GM23338 (cell line): ENCODE data around the gene TBX3. TPM values are rescaled to one million over a fixed set of nuclear protein-coding genes. Genes with fewer than 3 reads are reported as not detected.

Source experiments
- ATAC-seq: fragments of 200-7000 bp; cut with Tn5 transposase; 3 replicates; pipeline ENCODE4 v1.9.1; 2020
- DNase-seq: peaks from one replicate; pipeline ENCODE4 v3.0.0-alpha.2; 2015; ENCODE audit warnings: low spot score
- H2AFZ ChIP-seq: fragments of 200-600 bp; sonication (generic); 2 replicates; pipeline ENCODE4 v1.8.0; 2016; ENCODE audit warnings: antibody characterized with exemption, mild to moderate bottlenecking, moderate library complexity
- H3F3A ChIP-seq: fragments of 200-600 bp; sonication (generic); replicated peaks from 2 replicates; pipeline ENCODE4 v1.8.0; 2017; ENCODE audit warnings: antibody characterized with exemption, mixed run types, low read depth
- H3K27ac ChIP-seq: fragments of 200-600 bp; sonication (generic); 2 replicates; pipeline ENCODE4 v1.6.1; 2016; ENCODE audit warnings: low read depth
- H3K27me3 ChIP-seq: fragments of 200-600 bp; sonication (generic); 2 replicates; pipeline ENCODE4 v1.8.0; 2016; ENCODE audit warnings: mild to moderate bottlenecking, mixed run types, moderate library complexity; ENCODE audit not compliant: insufficient read depth
- H3K36me3 ChIP-seq: fragments of 200-600 bp; sonication (generic); 2 replicates; pipeline ENCODE4 v1.8.0; 2016; ENCODE audit warnings: mild to moderate bottlenecking; ENCODE audit not compliant: insufficient read depth
- H3K4me1 ChIP-seq: fragments of 200-600 bp; sonication (generic); 2 replicates; pipeline ENCODE4 v1.8.0; 2016; ENCODE audit warnings: mild to moderate bottlenecking, moderate library complexity; ENCODE audit not compliant: insufficient read depth
- H3K4me2 ChIP-seq: fragments of 200-600 bp; sonication (generic); 2 replicates; pipeline ENCODE4 v1.7.1; 2017; ENCODE audit warnings: mixed run types
- H3K4me3 ChIP-seq: fragments of 200-600 bp; sonication (generic); 2 replicates; pipeline ENCODE4 v1.6.1; 2016; ENCODE audit warnings: mixed run types
- H3K79me2 ChIP-seq: fragments of 200-600 bp; sonication (generic); replicated peaks from 2 replicates; pipeline ENCODE4 v1.8.0; 2017; ENCODE audit warnings: mild to moderate bottlenecking; ENCODE audit not compliant: insufficient read depth
- H3K9me2 ChIP-seq: fragments of 200-600 bp; sonication (generic); 2 replicates; pipeline ENCODE4 v1.8.0; 2017; ENCODE audit not compliant: insufficient read depth
- H4K20me1 ChIP-seq: fragments of 200-600 bp; sonication (generic); replicated peaks from 2 replicates; pipeline ENCODE4 v1.8.0; 2017; ENCODE audit warnings: mild to moderate bottlenecking; ENCODE audit not compliant: insufficient read depth
- H3K27ac Mint-ChIP-seq: 2 replicates; pipeline ENCODE4 v1.8.0; 2020; ENCODE audit warnings: inconsistent platforms, mild to moderate bottlenecking, moderate library complexity, mixed read lengths
- H3K27me3 Mint-ChIP-seq: 3 replicates; pipeline ENCODE4 v1.8.0; 2022; ENCODE audit warnings: low read depth, mild to moderate bottlenecking, moderate library complexity, mixed read lengths, inconsistent platforms; ENCODE audit not compliant: insufficient read depth, poor library complexity
- H3K36me3 Mint-ChIP-seq: 3 replicates; pipeline ENCODE4 v1.8.0; 2021; ENCODE audit warnings: low read depth, mild to moderate bottlenecking, inconsistent platforms, moderate library complexity, mixed read lengths
- H3K4me1 Mint-ChIP-seq: 3 replicates; pipeline ENCODE4 v1.8.0; 2020; ENCODE audit warnings: mild to moderate bottlenecking, inconsistent platforms, mixed read lengths
- H3K4me3 Mint-ChIP-seq: 3 replicates; pipeline ENCODE4 v1.8.0; 2021; ENCODE audit warnings: moderate library complexity, mild to moderate bottlenecking, inconsistent platforms, mixed read lengths
- H3K9me3 Mint-ChIP-seq: 3 replicates; pipeline ENCODE4 v1.8.0; 2020; ENCODE audit warnings: moderate library complexity, mild to moderate bottlenecking, inconsistent platforms, mixed read lengths
- CREB1 ChIP-seq: fragments of 250-450 bp; sonication (Bioruptor Pico); IDR thresholded peaks from 2 replicates; pipeline ENCODE4 v1.5.0; 2020; ENCODE audit warnings: low read depth, mild to moderate bottlenecking, moderate library complexity
- CTCF ChIP-seq, 2 experiments: fragments of 200-600 bp in 1 of 2; sonication (generic) in 1 of 2; conservative IDR thresholded peaks; 2 replicates each; pipeline versions ENCODE4 v1.5.1 to v1.6.1; 2016 to 2017; ENCODE audit warnings: antibody characterized with exemption in 2 of 2, low read depth in 2 of 2, mild to moderate bottlenecking in 2 of 2, moderate library complexity in 1 of 2
- ETS1 ChIP-seq: IDR thresholded peaks from 2 replicates; pipeline ENCODE4 v1.6.1; 2016; ENCODE audit warnings: antibody characterized with exemption
- EZH2 ChIP-seq: fragments of 200-600 bp; sonication (generic); IDR thresholded peaks from one replicate; pipeline ENCODE4 v1.8.0; 2017; ENCODE audit warnings: antibody characterized with exemption, mild to moderate bottlenecking, low read depth; ENCODE audit not compliant: unreplicated experiment
- EZH2phosphoT487 ChIP-seq: fragments of 200-600 bp; sonication (generic); IDR thresholded peaks from one replicate; pipeline ENCODE4 v1.8.1; 2018; ENCODE audit warnings: antibody characterized with exemption; ENCODE audit not compliant: unreplicated experiment
- JUNB ChIP-seq: IDR thresholded peaks from one replicate; pipeline ENCODE4 v1.6.1; 2016; ENCODE audit warnings: antibody characterized with exemption; ENCODE audit not compliant: unreplicated experiment
- POLR2AphosphoS5 ChIP-seq: IDR thresholded peaks from 2 replicates; pipeline ENCODE4 v1.6.1; 2016; ENCODE audit warnings: antibody characterized with exemption, low read depth
- STAT1 ChIP-seq: IDR thresholded peaks from one replicate; pipeline ENCODE4 v1.6.1; 2016; ENCODE audit warnings: antibody characterized with exemption; ENCODE audit not compliant: unreplicated experiment
- ZNF114 ChIP-seq: fragments of 250-450 bp; sonication (Bioruptor Pico); IDR thresholded peaks from 2 replicates; pipeline ENCODE4 v1.5.0; 2020; ENCODE audit warnings: mild to moderate bottlenecking, moderate library complexity
- ZNF331 ChIP-seq: fragments of 250-450 bp; sonication (Bioruptor Pico); IDR thresholded peaks from 2 replicates; pipeline ENCODE4 v1.5.0; 2020; ENCODE audit warnings: low read depth, mild to moderate bottlenecking, moderate library complexity
- ZNF462 ChIP-seq: fragments of 250-450 bp; sonication (Bioruptor Pico); IDR thresholded peaks from 2 replicates; pipeline ENCODE4 v1.5.0; 2020; ENCODE audit warnings: mild to moderate bottlenecking, moderate library complexity
- polyA plus RNA-seq: library from polyadenylated mRNA; unstranded; fragments of >200 nt; fragmentation: Nextera tagmentation; extraction: Ambion mirVana; gene quantifications from 2 replicates; pipeline ENCODE4 v1.2.1, GENCODE V29; 2016
- total RNA-seq: library from RNA; depleted of rRNA; stranded (reverse); fragments of >200 nt; shearing (Covaris generic); gene quantifications from 2 replicates; pipeline ENCODE4 v1.2.3, GENCODE V29; 2014

TBX3 gene
- total and polyA plus RNA-seq, 2 experiments from 2014 or later: 0.18 to 0.24 TPM

GRCh38 chr12:114667669-114668150 is 16.3 kb downstream of the TBX3 start:
- H3K36me3 Mint-ChIP-seq: no peaks in the 10 kb centered on the region
- no peak for ATAC-seq
- peak overlapping the region; percentile 85 for H3K4me2 ChIP-seq
- H4K20me1 ChIP-seq: peaks cover 15% of the 10 kb centered on the region
- H3K9me2 ChIP-seq: no peaks in the 10 kb centered on the region
- H2AFZ ChIP-seq: no peak overlapping the region; the same call in 1 of the 2 replicates
- no peaks in the 10 kb centered on the region for H3K36me3 ChIP-seq
- H3K27me3 Mint-ChIP-seq: peaks cover 94% of the 10 kb centered on the region
- H3K4me3 Mint-ChIP-seq: peak overlapping the region; percentile 65
- H3K4me3 ChIP-seq: peak overlapping the region; percentile 53
- no peak for DNase-seq
- peaks cover 60% of the 10 kb centered on the region for H3K4me1 Mint-ChIP-seq
- no peaks in the 10 kb centered on the region for H3K9me3 Mint-ChIP-seq
- H3K79me2 ChIP-seq: no peaks in the 10 kb centered on the region
- H3K27ac Mint-ChIP-seq: no peak overlapping the region
- H3K27me3 ChIP-seq: peaks cover 95% of the 10 kb centered on the region
- peak; percentile 53 for TF ChIP-seq EZH2phosphoT487
- peak; percentile 92 for TF ChIP-seq EZH2
- TF ChIP-seq ZNF114 (CRISPR knock-in tag): no peak
- H3K27ac ChIP-seq: no peak overlapping the region
- peaks cover 72% of the 10 kb centered on the region for H3K4me1 ChIP-seq
- peaks cover 16% of the 10 kb centered on the region for H3F3A ChIP-seq

- H3K9me2 ChIP-seq: no peaks in the 10 kb centered on the region
- Mint-ChIP-seq H3K36me3 (no peaks in the 10 kb centered on the region), H3K9me3 (no peaks in the 10 kb centered on the region), H3K27ac (no peak overlapping the region), H3K4me1 (peaks cover 57% of the 10 kb centered on the region), H3K4me3 (peak overlapping the region; percentile 65), H3K27me3 (peaks cover 91% of the 10 kb centered on the region)
- peaks cover 11% of the 10 kb centered on the region for H4K20me1 ChIP-seq
- peak; percentile 67 for DNase-seq
- H2AFZ ChIP-seq: no peak overlapping the region; the same call in 1 of the 2 replicates
- ATAC-seq: peak; percentile 8
- H3K4me2 ChIP-seq: peak overlapping the region; percentile 85
- H3K4me1 ChIP-seq: peaks cover 67% of the 10 kb centered on the region
- peaks cover 11% of the 10 kb centered on the region for H3F3A ChIP-seq
- H3K27me3 ChIP-seq: peaks cover 92% of the 10 kb centered on the region
- H3K27ac ChIP-seq: no peak overlapping the region
- H3K36me3 ChIP-seq: no peaks in the 10 kb centered on the region
- peak overlapping the region; percentile 53 for H3K4me3 ChIP-seq
- H3K79me2 ChIP-seq: no peaks in the 10 kb centered on the region
- TF ChIP-seq POLR2AphosphoS5 (no peak), EZH2phosphoT487 (peak; percentile 46), ZNF331 (CRISPR knock-in tag) (no peak), ZNF114 (CRISPR knock-in tag) (no peak), ZNF462 (CRISPR knock-in tag) (no peak), CTCF (conservative IDR thresholded peaks at IDR 0.05; ENCODE audit: low read depth in 2 of 2) (no peak), JUNB (no peak), ETS1 (no peak), CREB1 (no peak), EZH2 (peak; percentile 84), STAT1 (no peak)
Measured at GRCh38 chr12:114666746-114667668, 17.0 kb downstream of the TBX3 start.
